ENCODE data around the gene NCS1.

NCS1 gene

GRCh38 chr9:130264414-130265350, 92.5 kb downstream of the NCS1 start:
- Histone ChIP-seq H3K79me2 (ENCODE audit: insufficient read depth, low read length) (no peaks in the 10 kb centered on the region), H3K9me2 (replicated peaks; ENCODE audit: low read depth, low read length) (no peaks in the 10 kb centered on the region), H3K27me3 (ENCODE audit: insufficient read depth, low read length, poor library complexity, severe bottlenecking) (no peaks in the 10 kb centered on the region), H2AFZ (ENCODE audit: low read length) (no peak overlapping the region), H3K9me3 (ENCODE audit: insufficient read depth, low read depth, low read length) (no peaks in the 10 kb centered on the region), H3F3A (ENCODE audit: low read depth) (no peaks in the 10 kb centered on the region), H3K4me2 (ENCODE audit: low read depth, low read length, poor library complexity, severe bottlenecking) (no peak overlapping the region), H4K20me1 (ENCODE audit: insufficient read depth, low read length, poor library complexity, severe bottlenecking) (no peaks in the 10 kb centered on the region), H3K36me3 (ENCODE audit: insufficient read depth, low read length) (no peaks in the 10 kb centered on the region), H3K9ac (ENCODE audit: low read depth, low read length, poor library complexity, severe bottlenecking) (no peak overlapping the region), H3K4me1 (ENCODE audit: insufficient read depth, low read length, poor library complexity, severe bottlenecking) (no peaks in the 10 kb centered on the region), H3K4me3 (ENCODE audit: low read length, poor library complexity, severe bottlenecking) (no peak overlapping the region)
- TF ChIP-seq CTCF (conservative IDR thresholded peaks at IDR 0.05; ENCODE audit: low read length) (no peak), EZH2phosphoT487 (IDR thresholded peaks at IDR 0.05; ENCODE audit: borderline replicate concordance) (no peak)

- H3K9me2 ChIP-seq (replicated peaks; ENCODE audit: low read depth, low read length): no peaks in the 10 kb centered on the region
- no peak within 1 kb of the TSS for H2AFZ ChIP-seq (ENCODE audit: low read length)
- TF ChIP-seq EZH2phosphoT487 (IDR thresholded peaks at IDR 0.05; ENCODE audit: borderline replicate concordance) (no peak), CTCF (conservative IDR thresholded peaks at IDR 0.05; ENCODE audit: low read length) (no peak)
- no peaks in the 10 kb centered on the region for H3K79me2 ChIP-seq (ENCODE audit: insufficient read depth, low read length)
- no peaks in the 10 kb centered on the region for H3K27me3 ChIP-seq (ENCODE audit: insufficient read depth, low read length, poor library complexity, severe bottlenecking)
- H3K4me2 ChIP-seq (ENCODE audit: low read depth, low read length, poor library complexity, severe bottlenecking): no peak within 1 kb of the TSS
- no peaks in the 10 kb centered on the region for H3F3A ChIP-seq (ENCODE audit: low read depth)
- H4K20me1 ChIP-seq (ENCODE audit: insufficient read depth, low read length, poor library complexity, severe bottlenecking): no peaks in the 10 kb centered on the region
- H3K4me1 ChIP-seq (ENCODE audit: insufficient read depth, low read length, poor library complexity, severe bottlenecking): no peaks in the 10 kb centered on the region
- H3K9me3 ChIP-seq (ENCODE audit: insufficient read depth, low read depth, low read length): no peaks in the 10 kb centered on the region
- no peak within 1 kb of the TSS for H3K9ac ChIP-seq (ENCODE audit: low read depth, low read length, poor library complexity, severe bottlenecking)
- no peaks in the 10 kb centered on the region for H3K36me3 ChIP-seq (ENCODE audit: insufficient read depth, low read length)
- no peak within 1 kb of the TSS for H3K4me3 ChIP-seq (ENCODE audit: low read length, poor library complexity, severe bottlenecking)
Observed at GRCh38 chr9:130265431-130266235, 93.4 kb downstream of the NCS1 start, which contains the start of gene HMCN2. HMCN2 (plus strand) TSS chr9:130265760; CDS start chr9:130265879, 119 bp downstream.

- no peak overlapping the region for H3K4me2 ChIP-seq (ENCODE audit: low read depth, low read length, poor library complexity, severe bottlenecking)
- no peaks in the 10 kb centered on the region for H3K9me3 ChIP-seq (ENCODE audit: insufficient read depth, low read depth, low read length)
- no peaks in the 10 kb centered on the region for H3F3A ChIP-seq (ENCODE audit: low read depth)
- H3K79me2 ChIP-seq (ENCODE audit: insufficient read depth, low read length): no peaks in the 10 kb centered on the region
- no peak overlapping the region for H2AFZ ChIP-seq (ENCODE audit: low read length)
- no peaks in the 10 kb centered on the region for H3K36me3 ChIP-seq (ENCODE audit: insufficient read depth, low read length)
- H3K4me3 ChIP-seq (ENCODE audit: low read length, poor library complexity, severe bottlenecking): no peak overlapping the region
- H3K27me3 ChIP-seq (ENCODE audit: insufficient read depth, low read length, poor library complexity, severe bottlenecking): no peaks in the 10 kb centered on the region
- no peaks in the 10 kb centered on the region for H3K9me2 ChIP-seq (replicated peaks; ENCODE audit: low read depth, low read length)
- H3K4me1 ChIP-seq (ENCODE audit: insufficient read depth, low read length, poor library complexity, severe bottlenecking): no peaks in the 10 kb centered on the region
- H3K9ac ChIP-seq (ENCODE audit: low read depth, low read length, poor library complexity, severe bottlenecking): no peak overlapping the region
- H4K20me1 ChIP-seq (ENCODE audit: insufficient read depth, low read length, poor library complexity, severe bottlenecking): no peaks in the 10 kb centered on the region
- TF ChIP-seq CTCF (conservative IDR thresholded peaks at IDR 0.05; ENCODE audit: low read length) (no peak), EZH2phosphoT487 (IDR thresholded peaks at IDR 0.05; ENCODE audit: borderline replicate concordance) (no peak)
Observed at GRCh38 chr9:130266236-130267098, 94.3 kb downstream of the NCS1 start.

All from Loucy (cell line).